Body of pancreas (tissue), 4 donors: ENCODE results near the gene MYO5A.

Experiments used
- CTCF ChIP-seq, 7 experiments: fragments of 450-650 bp in 4 of 7; fragments of 200-600 bp in 3 of 7; sonication (generic) in 3 of 7; IDR thresholded peaks; one replicate each; pipeline ENCODE4 v1.5.1; 2016 to 2019; ENCODE audit warnings: antibody characterized with exemption in 7 of 7
- POLR2A ChIP-seq, 3 donors: fragments of 450-650 bp; IDR thresholded peaks; one replicate each; pipeline ENCODE4 v1.6.1; 2016; ENCODE audit warnings: antibody characterized with exemption in 3 of 3, mild to moderate bottlenecking in 2 of 3

DNA sequence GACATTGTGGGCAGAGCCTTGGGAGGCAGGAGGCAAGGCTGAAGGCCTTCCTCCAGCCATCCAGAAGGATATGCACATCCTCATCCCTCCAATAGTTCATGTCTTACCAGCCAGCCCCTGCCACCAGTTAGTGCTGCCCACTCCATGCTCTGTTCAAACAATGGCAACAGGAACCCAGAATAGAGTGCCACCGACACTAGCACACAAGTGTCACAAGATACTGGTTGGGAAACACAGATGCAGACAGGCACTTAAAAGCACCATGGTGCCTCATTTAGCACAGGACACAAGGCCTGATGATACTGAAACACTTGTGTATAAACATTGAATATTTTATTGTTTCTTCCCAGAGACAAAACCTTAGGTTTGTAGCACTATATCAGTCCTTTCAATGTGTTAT lies 176.6 kb downstream of the MYO5A start:
- no peak for TF ChIP-seq CTCF (IDR thresholded peaks at IDR 0.05)
- TF ChIP-seq POLR2A (IDR thresholded peaks at IDR 0.05), result no peak
